GM23338 (cell line): ENCODE measurements around the gene TP73. TPM values are rescaled to one million over a fixed set of nuclear protein-coding genes. Genes with fewer than 3 reads are reported as not detected.
A peak's percentile ranks its signal among the peaks of the same experiment; 100 is the strongest.

Source experiments
- ATAC-seq: fragments of 200-7000 bp; cut with Tn5 transposase; 3 replicates; pipeline ENCODE4 v1.9.1; 2020
- DNase-seq: peaks from one replicate; pipeline ENCODE4 v3.0.0-alpha.2; 2015; ENCODE audit warnings: low spot score
- H2AFZ ChIP-seq: fragments of 200-600 bp; sonication (generic); 2 replicates; pipeline ENCODE4 v1.8.0; 2016; ENCODE audit warnings: antibody characterized with exemption, mild to moderate bottlenecking, moderate library complexity
- H3F3A ChIP-seq: fragments of 200-600 bp; sonication (generic); replicated peaks from 2 replicates; pipeline ENCODE4 v1.8.0; 2017; ENCODE audit warnings: antibody characterized with exemption, mixed run types, low read depth
- H3K27ac ChIP-seq: fragments of 200-600 bp; sonication (generic); 2 replicates; pipeline ENCODE4 v1.6.1; 2016; ENCODE audit warnings: low read depth
- H3K27me3 ChIP-seq: fragments of 200-600 bp; sonication (generic); 2 replicates; pipeline ENCODE4 v1.8.0; 2016; ENCODE audit warnings: mild to moderate bottlenecking, mixed run types, moderate library complexity; ENCODE audit not compliant: insufficient read depth
- H3K36me3 ChIP-seq: fragments of 200-600 bp; sonication (generic); 2 replicates; pipeline ENCODE4 v1.8.0; 2016; ENCODE audit warnings: mild to moderate bottlenecking; ENCODE audit not compliant: insufficient read depth
- H3K4me1 ChIP-seq: fragments of 200-600 bp; sonication (generic); 2 replicates; pipeline ENCODE4 v1.8.0; 2016; ENCODE audit warnings: mild to moderate bottlenecking, moderate library complexity; ENCODE audit not compliant: insufficient read depth
- H3K4me2 ChIP-seq: fragments of 200-600 bp; sonication (generic); 2 replicates; pipeline ENCODE4 v1.7.1; 2017; ENCODE audit warnings: mixed run types
- H3K4me3 ChIP-seq: fragments of 200-600 bp; sonication (generic); 2 replicates; pipeline ENCODE4 v1.6.1; 2016; ENCODE audit warnings: mixed run types
- H3K79me2 ChIP-seq: fragments of 200-600 bp; sonication (generic); replicated peaks from 2 replicates; pipeline ENCODE4 v1.8.0; 2017; ENCODE audit warnings: mild to moderate bottlenecking; ENCODE audit not compliant: insufficient read depth
- H3K9me2 ChIP-seq: fragments of 200-600 bp; sonication (generic); 2 replicates; pipeline ENCODE4 v1.8.0; 2017; ENCODE audit not compliant: insufficient read depth
- H4K20me1 ChIP-seq: fragments of 200-600 bp; sonication (generic); replicated peaks from 2 replicates; pipeline ENCODE4 v1.8.0; 2017; ENCODE audit warnings: mild to moderate bottlenecking; ENCODE audit not compliant: insufficient read depth
- H3K27ac Mint-ChIP-seq: 2 replicates; pipeline ENCODE4 v1.8.0; 2020; ENCODE audit warnings: inconsistent platforms, mild to moderate bottlenecking, moderate library complexity, mixed read lengths
- H3K27me3 Mint-ChIP-seq: 3 replicates; pipeline ENCODE4 v1.8.0; 2022; ENCODE audit warnings: low read depth, mild to moderate bottlenecking, moderate library complexity, mixed read lengths, inconsistent platforms; ENCODE audit not compliant: insufficient read depth, poor library complexity
- H3K36me3 Mint-ChIP-seq: 3 replicates; pipeline ENCODE4 v1.8.0; 2021; ENCODE audit warnings: low read depth, mild to moderate bottlenecking, inconsistent platforms, moderate library complexity, mixed read lengths
- H3K4me1 Mint-ChIP-seq: 3 replicates; pipeline ENCODE4 v1.8.0; 2020; ENCODE audit warnings: mild to moderate bottlenecking, inconsistent platforms, mixed read lengths
- H3K4me3 Mint-ChIP-seq: 3 replicates; pipeline ENCODE4 v1.8.0; 2021; ENCODE audit warnings: moderate library complexity, mild to moderate bottlenecking, inconsistent platforms, mixed read lengths
- H3K9me3 Mint-ChIP-seq: 3 replicates; pipeline ENCODE4 v1.8.0; 2020; ENCODE audit warnings: moderate library complexity, mild to moderate bottlenecking, inconsistent platforms, mixed read lengths
- CTCF ChIP-seq, 2 experiments: fragments of 200-600 bp in 1 of 2; sonication (generic) in 1 of 2; conservative IDR thresholded peaks; 2 replicates each; pipeline versions ENCODE4 v1.5.1 to v1.6.1; 2016 to 2017; ENCODE audit warnings: antibody characterized with exemption in 2 of 2, low read depth in 2 of 2, mild to moderate bottlenecking in 2 of 2, moderate library complexity in 1 of 2
- ETS1 ChIP-seq: IDR thresholded peaks from 2 replicates; pipeline ENCODE4 v1.6.1; 2016; ENCODE audit warnings: antibody characterized with exemption
- EZH2 ChIP-seq: fragments of 200-600 bp; sonication (generic); IDR thresholded peaks from one replicate; pipeline ENCODE4 v1.8.0; 2017; ENCODE audit warnings: antibody characterized with exemption, mild to moderate bottlenecking, low read depth; ENCODE audit not compliant: unreplicated experiment
- EZH2phosphoT487 ChIP-seq: fragments of 200-600 bp; sonication (generic); IDR thresholded peaks from one replicate; pipeline ENCODE4 v1.8.1; 2018; ENCODE audit warnings: antibody characterized with exemption; ENCODE audit not compliant: unreplicated experiment
- JUNB ChIP-seq: IDR thresholded peaks from one replicate; pipeline ENCODE4 v1.6.1; 2016; ENCODE audit warnings: antibody characterized with exemption; ENCODE audit not compliant: unreplicated experiment
- NANOG ChIP-seq: IDR thresholded peaks from 2 replicates; pipeline ENCODE4 v1.6.1; 2016; ENCODE audit warnings: antibody characterized with exemption, borderline replicate concordance
- POLR2AphosphoS5 ChIP-seq: IDR thresholded peaks from 2 replicates; pipeline ENCODE4 v1.6.1; 2016; ENCODE audit warnings: antibody characterized with exemption, low read depth
- STAT1 ChIP-seq: IDR thresholded peaks from one replicate; pipeline ENCODE4 v1.6.1; 2016; ENCODE audit warnings: antibody characterized with exemption; ENCODE audit not compliant: unreplicated experiment
- ZNF114 ChIP-seq: fragments of 250-450 bp; sonication (Bioruptor Pico); IDR thresholded peaks from 2 replicates; pipeline ENCODE4 v1.5.0; 2020; ENCODE audit warnings: mild to moderate bottlenecking, moderate library complexity
- ZNF331 ChIP-seq: fragments of 250-450 bp; sonication (Bioruptor Pico); IDR thresholded peaks from 2 replicates; pipeline ENCODE4 v1.5.0; 2020; ENCODE audit warnings: low read depth, mild to moderate bottlenecking, moderate library complexity
- ZNF462 ChIP-seq: fragments of 250-450 bp; sonication (Bioruptor Pico); IDR thresholded peaks from 2 replicates; pipeline ENCODE4 v1.5.0; 2020; ENCODE audit warnings: mild to moderate bottlenecking, moderate library complexity
- polyA plus RNA-seq: library from polyadenylated mRNA; unstranded; fragments of >200 nt; fragmentation: Nextera tagmentation; extraction: Ambion mirVana; gene quantifications from 2 replicates; pipeline ENCODE4 v1.2.1, GENCODE V29; 2016
- total RNA-seq: library from RNA; depleted of rRNA; stranded (reverse); fragments of >200 nt; shearing (Covaris generic); gene quantifications from 2 replicates; pipeline ENCODE4 v1.2.3, GENCODE V29; 2014
- TF ChIP-seq, protein P1 (sequence below): IDR thresholded peaks from one replicate; pipeline ENCODE4 v1.6.1; 2018; ENCODE audit warnings: antibody characterized with exemption; ENCODE audit not compliant: unreplicated experiment

Gene TP73
- total and polyA plus RNA-seq, 2 experiments from 2014 or later: 1.4 to 3.4 TPM

- no peak for TF ChIP-seq ETS1
- TF ChIP-seq ZNF331 (CRISPR knock-in tag): no peak
- TF ChIP-seq, protein P1, sequence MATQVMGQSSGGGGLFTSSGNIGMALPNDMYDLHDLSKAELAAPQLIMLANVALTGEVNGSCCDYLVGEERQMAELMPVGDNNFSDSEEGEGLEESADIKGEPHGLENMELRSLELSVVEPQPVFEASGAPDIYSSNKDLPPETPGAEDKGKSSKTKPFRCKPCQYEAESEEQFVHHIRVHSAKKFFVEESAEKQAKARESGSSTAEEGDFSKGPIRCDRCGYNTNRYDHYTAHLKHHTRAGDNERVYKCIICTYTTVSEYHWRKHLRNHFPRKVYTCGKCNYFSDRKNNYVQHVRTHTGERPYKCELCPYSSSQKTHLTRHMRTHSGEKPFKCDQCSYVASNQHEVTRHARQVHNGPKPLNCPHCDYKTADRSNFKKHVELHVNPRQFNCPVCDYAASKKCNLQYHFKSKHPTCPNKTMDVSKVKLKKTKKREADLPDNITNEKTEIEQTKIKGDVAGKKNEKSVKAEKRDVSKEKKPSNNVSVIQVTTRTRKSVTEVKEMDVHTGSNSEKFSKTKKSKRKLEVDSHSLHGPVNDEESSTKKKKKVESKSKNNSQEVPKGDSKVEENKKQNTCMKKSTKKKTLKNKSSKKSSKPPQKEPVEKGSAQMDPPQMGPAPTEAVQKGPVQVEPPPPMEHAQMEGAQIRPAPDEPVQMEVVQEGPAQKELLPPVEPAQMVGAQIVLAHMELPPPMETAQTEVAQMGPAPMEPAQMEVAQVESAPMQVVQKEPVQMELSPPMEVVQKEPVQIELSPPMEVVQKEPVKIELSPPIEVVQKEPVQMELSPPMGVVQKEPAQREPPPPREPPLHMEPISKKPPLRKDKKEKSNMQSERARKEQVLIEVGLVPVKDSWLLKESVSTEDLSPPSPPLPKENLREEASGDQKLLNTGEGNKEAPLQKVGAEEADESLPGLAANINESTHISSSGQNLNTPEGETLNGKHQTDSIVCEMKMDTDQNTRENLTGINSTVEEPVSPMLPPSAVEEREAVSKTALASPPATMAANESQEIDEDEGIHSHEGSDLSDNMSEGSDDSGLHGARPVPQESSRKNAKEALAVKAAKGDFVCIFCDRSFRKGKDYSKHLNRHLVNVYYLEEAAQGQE: no peak
- no peak for TF ChIP-seq ZNF462 (CRISPR knock-in tag)
- TF ChIP-seq ZNF114 (CRISPR knock-in tag): no peak
- no peak for TF ChIP-seq EZH2phosphoT487
- TF ChIP-seq NANOG: no peak
- TF ChIP-seq STAT1: no peak
- no peak for TF ChIP-seq EZH2
- TF ChIP-seq CTCF (conservative IDR thresholded peaks at IDR 0.05; ENCODE audit: low read depth in 2 of 2): no peak
- no peak for TF ChIP-seq JUNB
- no peak for TF ChIP-seq POLR2AphosphoS5
- peak overlapping the region; percentile 44; the same call in 1 of the 2 replicates for H3K27ac Mint-ChIP-seq
- peaks cover 3% of the 10 kb centered on the region; the same call in 1 of the 2 replicates for H4K20me1 ChIP-seq
- H3K4me1 Mint-ChIP-seq: peaks cover 3% of the 10 kb centered on the region
- H3K36me3 Mint-ChIP-seq: peaks cover 51% of the 10 kb centered on the region
- no peak overlapping the region for H3K4me3 ChIP-seq
- peak; percentile 86 for ATAC-seq
- no peak overlapping the region for H2AFZ ChIP-seq
- no peaks in the 10 kb centered on the region; the same call in 1 of the 2 replicates for H3F3A ChIP-seq
- H3K27ac ChIP-seq: 0 out of 2 replicates have a peak overlapping the region, but pooled peaks have one; percentile 50
- no peak overlapping the region; the same call in 2 of the 3 replicates for H3K4me3 Mint-ChIP-seq
- H3K36me3 ChIP-seq: peaks cover 7% of the 10 kb centered on the region; the same call in 1 of the 2 replicates
- DNase-seq: no peak
- H3K27me3 ChIP-seq: no peaks in the 10 kb centered on the region
- peaks cover 7% of the 10 kb centered on the region for H3K27me3 Mint-ChIP-seq
- no peaks in the 10 kb centered on the region for H3K79me2 ChIP-seq
- H3K9me2 ChIP-seq: no peaks in the 10 kb centered on the region
- no peaks in the 10 kb centered on the region for H3K9me3 Mint-ChIP-seq
- no peak overlapping the region for H3K4me2 ChIP-seq
- H3K4me1 ChIP-seq: no peaks in the 10 kb centered on the region
Measured at GRCh38 chr1:3631320-3632260, 20.7 kb upstream of the TP73 start.
